GM21737 (cell line): ENCODE results near the gene FAM20A.
"Not testable (repeated sequence)": the region's sequence is repeated elsewhere in the genome, so short reads cannot be mapped to it uniquely, and the experiment has no call there.

Experiments used
- ATAC-seq: cut with Tn5 transposase; IDR thresholded peaks from one replicate; pipeline ENCODE4 v1.9.1; 2021; ENCODE audit warnings: mild to moderate bottlenecking, moderate library complexity; ENCODE audit not compliant: unreplicated experiment

FAM20A gene

DNA sequence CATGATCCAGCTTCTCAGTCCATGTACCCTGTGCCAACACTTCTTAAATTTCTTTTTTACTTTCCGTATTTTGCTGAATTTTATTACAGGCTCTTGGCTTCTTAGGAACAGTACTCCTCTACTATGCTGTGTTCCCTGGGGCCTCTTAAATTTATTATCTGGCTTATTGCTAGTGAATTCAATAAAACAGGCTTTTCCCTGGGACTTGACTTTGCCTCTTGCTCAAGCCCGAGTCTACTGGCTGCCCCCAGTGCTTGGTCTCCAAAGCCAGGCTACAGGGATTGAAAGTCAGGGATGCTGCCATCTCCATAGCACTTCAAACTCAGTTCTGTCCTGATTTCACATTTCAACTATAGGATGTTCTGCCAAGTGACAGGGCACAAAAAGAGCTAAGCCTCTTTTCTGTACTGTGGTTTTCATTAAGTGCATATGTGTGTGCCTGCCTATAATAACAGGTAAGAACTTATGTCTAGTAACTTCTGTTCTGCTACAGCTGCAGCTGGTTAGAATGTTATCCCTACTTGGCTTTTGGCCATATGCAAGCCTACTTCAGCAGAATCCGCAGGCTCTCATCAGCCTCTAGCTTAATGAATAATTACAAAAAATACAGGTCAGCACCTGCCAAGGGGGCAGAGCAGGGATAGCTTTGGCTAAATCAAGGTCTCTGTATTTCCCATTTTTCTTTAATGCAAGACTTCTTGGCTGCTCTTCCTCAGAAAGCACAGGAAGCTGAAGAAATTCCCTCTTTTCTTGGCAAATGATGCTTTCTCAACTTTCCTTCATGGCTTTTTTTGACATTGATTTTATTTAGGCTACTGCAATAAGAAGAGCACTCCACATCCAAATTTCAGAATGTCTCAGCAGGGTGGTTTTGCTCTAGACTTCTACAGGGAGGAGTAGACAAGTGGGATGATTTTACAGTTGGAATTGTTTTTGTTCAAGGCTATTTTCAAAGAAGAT lies 8.2 kb downstream of the FAM20A start:
- ATAC-seq = no peak

DNA sequence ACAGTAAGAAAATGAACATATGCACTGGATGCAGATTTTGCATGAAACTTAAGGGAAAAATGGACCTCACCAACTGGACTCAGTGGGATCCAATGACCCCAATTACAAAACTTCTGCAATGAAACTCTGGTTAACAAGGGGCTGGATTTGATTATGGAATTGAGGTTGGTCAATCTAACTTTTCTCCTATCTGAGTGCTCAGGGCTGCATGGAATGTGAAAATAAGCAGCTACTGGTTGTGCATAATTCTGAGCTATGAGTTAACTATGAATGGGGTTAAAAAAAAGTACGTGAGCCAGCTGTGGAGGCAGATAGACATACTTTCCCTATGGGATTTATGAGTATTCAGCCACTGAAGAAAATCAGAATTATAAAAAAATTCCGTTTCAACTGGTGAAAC lies 9.2 kb downstream of the FAM20A start:
- no peak for ATAC-seq

DNA sequence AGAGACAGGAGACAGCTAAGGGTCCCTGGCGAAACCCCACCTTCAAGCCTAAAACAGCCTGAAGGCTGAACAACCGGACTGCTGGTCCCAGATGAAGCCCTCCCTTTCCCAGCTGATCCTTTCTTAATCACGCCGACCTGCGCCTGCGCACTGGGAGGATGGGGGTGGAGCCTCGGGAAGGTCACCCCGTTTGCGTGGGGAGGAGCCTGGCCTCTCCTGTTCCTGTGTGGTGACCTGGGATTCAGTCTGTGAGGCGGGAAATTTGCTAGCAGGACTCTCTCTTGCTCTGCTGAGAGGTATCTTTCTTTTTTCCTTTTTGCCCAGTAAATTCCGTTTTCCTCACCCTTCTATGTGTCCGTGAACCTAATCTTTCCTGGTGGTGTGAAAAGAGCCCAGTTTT lies 9.6 kb downstream of the FAM20A start:
- no peak for ATAC-seq

DNA sequence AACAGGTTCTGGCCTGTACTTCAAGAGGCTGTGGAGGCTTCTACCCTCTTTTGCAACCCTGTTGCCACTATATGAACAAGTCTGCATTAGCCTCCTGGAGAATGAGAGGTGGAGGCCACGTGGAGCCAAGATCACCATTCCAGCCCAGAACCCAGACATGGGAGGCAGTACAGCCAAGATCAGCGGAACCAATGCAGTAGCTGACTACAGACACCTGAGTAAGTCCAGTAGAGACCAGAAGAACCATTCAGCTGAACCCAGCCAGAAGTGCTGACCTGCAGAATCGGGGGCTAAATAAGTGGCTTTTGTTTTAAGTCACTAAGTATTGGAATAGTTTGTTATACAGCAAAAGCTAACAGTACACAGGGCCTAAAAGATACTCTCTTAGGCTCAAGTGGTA lies 12.1 kb downstream of the FAM20A start:
- no peak for ATAC-seq

DNA sequence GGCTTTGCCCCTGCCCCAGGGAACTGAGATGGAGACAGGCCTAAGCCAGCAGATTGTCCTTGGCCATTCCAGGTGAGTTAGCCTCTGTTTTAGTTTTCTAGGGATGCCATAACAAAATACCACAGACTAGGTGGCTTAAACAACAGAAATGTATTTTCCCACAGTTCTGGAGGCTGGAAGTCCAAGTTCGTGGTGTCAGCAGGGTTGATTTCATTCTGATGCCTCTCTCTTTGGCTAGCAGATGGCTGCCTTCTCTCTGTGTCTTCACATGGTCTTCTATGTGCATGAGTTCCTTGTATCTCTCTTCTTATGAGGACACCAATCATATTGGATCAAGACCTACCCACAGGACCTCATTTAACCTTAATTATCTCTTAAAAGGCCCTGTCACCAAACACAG lies 12.8 kb downstream of the FAM20A start:
- no peak for ATAC-seq

DNA sequence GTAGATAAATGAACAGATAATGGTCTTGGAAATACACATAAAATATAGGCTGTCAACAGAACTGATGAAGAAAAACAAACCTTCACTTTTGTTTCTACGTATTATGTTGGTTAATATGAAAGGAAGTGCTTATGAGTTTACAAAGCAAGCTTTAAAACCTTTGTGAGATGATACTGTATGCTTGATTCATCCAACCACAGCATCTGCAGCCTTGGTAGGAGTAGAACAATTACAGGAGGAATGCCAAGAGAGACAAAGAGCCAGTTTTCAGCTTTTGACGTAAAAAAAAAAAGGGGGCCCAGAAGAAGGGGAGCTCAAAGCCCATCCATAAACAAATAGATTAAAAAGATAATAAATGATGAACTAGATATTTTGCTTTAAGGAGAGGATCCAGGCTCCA lies 13.3 kb downstream of the FAM20A start:
- ATAC-seq = no peak

DNA sequence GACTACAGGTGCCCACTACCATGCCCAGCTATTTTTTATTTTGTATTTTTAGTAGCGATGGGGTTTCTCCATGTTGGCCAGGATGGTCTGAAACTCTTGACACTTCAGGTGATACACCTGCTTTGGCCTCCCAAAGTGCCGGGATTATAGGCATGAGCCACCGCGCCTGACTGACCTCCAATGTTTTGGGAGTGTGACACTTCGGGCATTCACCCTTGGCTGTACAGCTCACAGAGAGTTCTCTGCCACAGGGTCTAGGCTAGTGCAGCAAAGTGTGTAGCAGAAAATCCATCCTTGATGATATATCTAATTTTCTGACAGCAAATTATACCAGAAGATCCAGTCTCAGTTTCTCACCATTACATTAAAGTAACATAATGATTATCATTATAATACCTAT lies 14.1 kb downstream of the FAM20A start:
- no peak for ATAC-seq

DNA sequence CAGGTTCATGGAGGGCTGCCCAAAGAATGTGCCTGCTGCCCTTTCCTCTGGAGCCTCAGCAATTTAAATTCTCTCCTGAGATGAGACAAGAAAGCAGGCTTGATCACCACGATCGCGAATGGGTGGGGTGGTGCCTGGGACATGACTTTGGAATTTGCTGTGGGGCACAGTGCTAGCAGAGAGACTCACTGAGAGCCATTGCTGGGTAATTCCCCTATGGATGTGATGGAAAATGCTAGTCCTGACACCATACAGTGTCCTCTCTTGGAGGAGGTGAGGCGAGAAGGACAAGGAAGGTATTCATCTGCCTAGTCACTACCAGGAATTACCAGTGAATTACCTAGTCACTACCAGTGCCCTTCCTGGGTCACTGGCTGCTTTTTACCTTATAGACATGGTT lies 15.5 kb downstream of the FAM20A start:
- no peak for ATAC-seq

DNA sequence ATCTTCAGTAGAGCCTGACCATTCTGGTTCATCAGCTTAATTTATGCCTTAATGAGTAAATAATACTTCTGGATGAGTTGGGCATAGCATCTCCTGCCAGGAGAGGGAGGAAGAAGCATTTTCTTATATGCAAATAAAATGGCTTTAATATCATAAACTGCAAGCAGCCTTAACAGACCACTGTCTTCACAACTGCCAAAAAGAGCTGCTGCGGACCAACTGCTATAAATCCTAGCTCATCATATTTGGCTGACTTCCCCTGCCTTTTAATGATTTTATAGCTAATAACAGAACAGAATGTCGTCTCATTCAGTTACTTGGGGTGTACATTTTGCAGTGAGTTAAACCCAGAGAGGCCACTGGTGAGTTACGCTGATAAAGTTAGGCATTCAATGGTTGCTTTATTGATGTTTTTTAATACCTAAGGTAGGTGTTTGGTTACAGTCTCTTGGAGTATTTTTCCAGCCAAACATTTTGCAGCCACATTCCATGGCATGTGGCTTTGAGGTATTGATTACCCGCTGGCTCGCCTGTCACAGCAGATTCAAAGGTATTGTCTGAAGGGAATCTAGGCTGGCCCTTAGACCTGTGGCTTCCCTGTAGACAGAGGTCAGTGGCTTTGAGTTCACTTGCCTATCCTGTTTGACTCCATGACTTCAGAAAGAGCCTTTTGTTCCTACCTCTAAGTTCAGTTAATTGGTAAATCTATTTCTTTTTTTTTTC lies 16.4 kb downstream of the FAM20A start:
- no peak for ATAC-seq

DNA sequence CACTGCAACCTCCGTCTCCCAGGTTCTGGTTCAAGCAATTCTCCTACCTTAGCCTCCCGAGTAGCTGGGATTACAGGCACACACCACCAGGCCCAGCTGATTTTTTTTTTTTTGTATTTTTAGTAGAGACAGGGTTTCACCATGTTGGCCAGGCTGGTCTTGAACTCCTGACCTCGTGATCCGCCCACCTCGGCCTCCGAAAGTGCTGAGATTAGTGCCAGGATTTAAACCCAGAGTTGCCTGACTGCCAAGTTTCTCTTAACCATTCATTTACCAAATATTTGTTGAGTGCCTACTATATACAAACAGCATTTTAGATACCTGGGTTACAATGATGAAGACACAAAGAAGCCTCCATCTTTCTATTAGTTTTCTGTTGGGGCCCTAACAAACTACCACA lies 18.3 kb downstream of the FAM20A start:
- not testable (repeated sequence) for ATAC-seq

DNA sequence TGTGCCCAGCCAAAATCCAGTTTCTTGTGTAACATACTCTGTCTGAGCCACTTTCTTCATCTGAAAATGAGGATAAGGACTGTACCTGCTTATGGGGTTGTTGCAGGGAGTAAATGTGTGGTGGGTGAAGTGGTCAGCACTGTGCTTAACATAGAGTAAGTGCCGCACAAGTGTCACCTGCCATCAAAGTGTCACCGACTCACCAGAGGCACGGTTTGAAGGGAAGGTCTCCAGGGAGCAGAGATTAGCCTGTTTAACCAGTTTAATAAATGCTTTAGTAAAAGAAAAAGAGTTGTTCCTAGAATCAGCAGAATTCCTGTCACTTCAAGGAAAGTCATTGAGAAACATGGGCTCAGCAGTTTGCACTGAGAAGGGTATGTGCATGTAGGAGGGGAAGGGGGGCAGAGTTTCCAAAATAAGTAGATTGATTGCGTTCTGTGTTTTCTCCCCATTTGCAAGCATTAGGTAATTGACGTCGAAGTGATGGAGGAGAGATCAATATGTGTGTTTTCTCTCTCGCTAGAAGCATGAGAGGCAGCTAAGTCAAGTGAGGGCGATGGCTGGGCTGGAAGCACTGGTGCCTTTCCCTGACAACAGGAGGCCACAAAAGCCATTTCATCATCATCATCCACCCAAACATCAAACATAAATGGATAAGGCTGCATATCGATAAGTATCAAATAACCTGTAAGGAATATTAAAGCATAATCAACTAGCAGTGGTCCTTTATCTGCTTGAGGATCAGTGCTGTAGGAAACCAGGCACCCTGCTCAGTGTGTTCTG lies 19.1 kb downstream of the FAM20A start:
- no peak for ATAC-seq

DNA sequence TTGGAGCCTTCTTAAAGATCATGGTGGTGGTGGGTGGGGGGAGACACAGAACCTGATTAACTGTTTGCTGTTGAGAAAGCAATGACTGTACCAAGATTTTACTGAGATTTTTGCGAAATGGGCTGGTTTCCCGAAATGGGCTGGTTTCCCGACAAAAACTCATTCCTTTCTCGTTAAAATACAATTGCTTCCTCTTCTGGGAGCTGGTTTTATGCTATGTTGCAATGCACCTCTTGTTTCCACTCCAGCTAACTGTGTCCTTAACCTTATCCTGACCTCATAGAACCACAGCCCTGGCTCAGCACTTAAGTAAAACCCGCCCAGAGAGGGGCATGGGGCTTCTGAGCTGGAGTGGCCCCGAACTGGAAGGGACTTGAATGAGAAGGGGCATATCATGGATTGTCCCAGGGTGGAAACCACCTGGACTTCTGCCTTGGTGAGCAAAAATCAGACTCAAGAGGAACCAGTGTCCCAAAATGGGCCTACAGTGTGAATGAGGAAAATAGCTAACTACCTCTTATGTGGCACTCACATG lies 20.9 kb downstream of the FAM20A start:
- ATAC-seq = no peak

DNA sequence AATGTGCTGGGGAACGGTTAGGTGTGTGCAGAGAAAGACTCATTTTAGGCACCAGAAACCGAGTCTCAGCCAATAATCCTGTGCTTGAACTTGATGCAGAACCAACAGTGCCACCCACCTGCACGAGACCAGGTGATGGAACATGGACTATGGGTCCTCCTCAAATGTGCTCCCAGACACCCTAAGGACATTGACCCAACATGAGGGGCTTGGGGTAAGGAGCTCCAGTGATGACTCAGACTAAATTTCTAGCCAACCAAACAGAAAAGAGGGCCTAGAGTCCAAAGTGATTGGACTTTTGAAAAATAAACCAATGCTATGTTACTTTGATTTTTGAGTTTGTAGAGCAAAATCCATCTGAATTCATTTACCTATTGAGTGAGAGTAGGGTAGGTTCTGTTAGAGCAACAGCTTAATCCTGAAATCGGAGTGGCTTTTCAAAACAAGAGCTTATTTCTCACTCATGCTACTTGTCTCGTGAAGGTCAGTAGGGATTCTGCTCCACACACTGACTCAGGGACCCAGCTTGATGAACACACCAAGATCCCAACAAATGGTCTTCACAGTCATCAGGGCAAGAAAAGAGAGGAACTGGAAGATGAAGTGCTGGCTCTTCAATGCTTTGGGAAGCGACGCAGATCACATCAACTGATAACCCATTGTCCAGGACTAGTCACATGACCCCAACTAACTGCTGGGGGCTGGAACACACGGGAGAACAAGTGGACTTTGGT lies 21.8 kb downstream of the FAM20A start:
- ATAC-seq = no peak

DNA sequence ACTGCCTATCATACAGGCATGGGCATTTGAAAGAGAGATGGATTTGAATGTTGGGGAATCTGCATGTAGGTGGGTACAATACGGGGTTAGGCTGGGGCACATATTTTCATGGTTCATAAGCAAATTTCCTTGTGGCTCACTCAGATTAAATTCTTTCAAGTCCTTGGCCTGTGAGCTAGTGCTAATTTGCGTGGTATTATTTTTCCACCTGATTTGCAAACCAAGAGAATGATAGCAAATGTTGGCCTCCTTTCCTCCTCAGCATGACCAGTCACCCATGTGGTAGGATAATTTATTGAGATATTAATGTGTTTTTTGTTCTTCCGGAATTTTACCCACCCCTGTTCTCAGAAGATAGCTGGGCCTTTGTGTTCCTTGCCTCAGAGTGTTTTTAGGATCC lies 22.9 kb downstream of the FAM20A start:
- no peak for ATAC-seq

DNA sequence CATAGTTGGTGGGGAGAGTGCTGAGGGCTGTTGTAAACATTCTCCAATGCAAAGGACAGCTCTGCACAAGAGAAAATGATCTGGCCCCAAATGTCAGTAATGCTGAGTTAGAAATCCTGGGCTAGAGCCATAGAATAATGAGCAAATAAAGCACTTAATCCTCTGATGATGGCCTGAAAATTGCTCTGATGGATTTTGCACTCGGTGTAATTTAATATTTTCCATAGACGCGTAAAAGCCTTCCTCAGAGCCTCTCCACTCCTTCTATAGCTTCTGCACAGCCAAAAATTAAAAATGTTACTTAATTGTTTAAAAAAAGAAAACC lies 23.7 kb downstream of the FAM20A start:
- ATAC-seq = no peak

DNA sequence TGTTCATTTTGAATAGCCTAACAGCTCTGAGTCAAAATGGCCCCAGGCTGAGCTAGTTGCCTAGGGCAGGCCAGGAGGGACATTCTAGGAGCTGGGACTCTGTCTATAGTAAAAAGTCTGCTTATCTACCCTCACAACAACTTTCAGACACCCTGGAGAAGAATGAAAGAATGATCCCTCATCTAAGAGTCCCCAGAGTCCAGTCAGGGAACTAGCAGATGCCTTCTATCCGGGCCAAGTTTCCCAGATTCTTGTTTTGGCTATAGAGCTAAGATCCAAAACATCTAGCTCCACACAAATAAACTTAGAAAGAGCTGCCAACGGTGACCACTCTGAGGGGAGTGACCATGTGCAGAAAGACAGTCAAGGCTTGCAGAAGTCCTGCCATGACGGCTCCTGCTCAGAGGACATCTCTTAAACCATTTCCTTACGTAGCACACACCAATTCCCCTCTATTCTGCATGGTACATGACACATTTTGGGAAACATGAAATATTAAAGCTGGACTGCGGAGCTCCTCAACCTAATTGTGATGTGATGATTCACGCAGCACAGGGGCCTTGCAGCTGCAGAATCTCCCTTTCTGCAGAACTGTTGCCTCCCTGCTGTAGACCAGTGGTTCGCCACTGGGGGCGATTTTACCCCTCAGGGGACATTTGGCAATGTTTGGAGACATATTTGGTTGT lies 24.2 kb downstream of the FAM20A start:
- no peak for ATAC-seq

DNA sequence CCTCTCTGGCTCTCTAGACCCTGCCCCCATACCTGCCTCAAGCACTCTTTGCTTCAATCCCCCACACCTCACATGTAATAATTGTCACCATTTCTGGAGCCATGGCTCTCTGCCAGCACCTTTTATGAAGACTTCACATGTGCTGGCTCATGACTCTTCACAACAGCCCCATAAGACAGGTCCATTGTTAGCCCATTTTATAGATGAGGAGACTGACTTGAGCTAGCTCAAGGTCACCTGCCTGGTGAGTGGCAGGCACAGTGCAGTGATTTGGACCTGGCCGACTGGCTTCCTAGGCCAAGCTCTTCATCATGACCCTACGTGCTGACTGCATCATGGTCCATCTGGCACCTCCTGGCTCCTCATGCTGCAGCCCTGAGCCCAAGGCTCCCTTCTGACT lies 25.0 kb downstream of the FAM20A start:
- no peak for ATAC-seq

DNA sequence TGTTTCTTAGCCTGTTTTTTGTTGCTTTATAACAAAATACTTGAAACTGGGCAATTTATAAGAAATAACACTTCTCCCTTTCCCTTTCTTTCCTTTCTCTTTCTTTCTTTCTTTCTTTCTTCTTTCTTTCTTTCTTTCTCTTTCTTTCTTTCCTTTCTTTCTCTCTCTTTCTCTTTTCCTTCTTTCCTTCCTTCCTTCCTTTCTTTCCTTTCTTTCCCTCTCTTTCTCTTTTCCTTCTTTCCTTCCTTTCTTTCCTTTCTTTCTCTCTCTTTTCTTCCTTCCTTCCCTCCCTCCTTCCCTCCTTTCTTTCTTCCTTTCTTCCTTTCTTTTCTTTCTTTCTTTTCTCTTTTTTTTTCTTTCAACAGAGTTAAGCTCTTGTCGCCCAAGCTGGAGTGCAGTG lies 27.8 kb downstream of the FAM20A start:
- ATAC-seq = no peak

DNA sequence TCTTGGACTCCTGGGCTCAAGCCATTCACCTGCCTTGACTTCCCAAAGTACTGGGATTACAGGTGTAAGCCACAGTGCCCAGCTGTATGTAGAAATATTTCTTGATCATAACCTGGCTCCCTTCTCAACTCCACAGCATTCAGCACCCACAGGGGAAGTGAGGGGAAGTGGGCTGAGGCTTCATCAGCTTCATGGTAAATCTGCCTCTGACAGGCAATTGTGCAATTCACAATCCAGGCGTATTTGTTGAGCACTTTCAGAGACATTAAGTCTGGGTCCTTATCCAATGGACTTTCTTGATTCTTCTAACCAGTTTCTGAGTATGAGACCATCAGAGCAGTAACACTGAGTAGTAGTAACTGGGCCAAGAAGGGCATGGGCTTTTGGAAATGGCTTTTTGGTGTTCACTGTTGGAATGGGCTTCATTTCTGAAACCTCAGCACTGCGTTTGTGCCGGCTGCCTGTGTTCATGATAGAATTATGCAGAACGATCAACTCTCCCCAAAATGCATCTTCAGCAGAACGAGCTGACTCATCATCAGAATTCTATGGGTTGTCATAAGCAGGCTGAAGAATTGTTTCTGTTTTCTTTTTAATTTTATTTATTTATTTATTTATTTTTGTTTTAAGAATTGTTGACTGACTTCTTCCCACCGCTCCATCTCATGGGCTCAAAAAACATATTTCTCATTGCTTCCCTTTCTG lies 28.9 kb downstream of the FAM20A start:
- no peak for ATAC-seq
